HepG2 (cell line): ENCODE results near the gene ZNF33A. TPM values are rescaled to one million over a fixed set of nuclear protein-coding genes. Genes with fewer than 3 reads are reported as not detected.

Source experiments
- ARID2 ChIP-seq: sonication (generic); formaldehyde crosslinking; IDR thresholded peaks from 2 replicates; pipeline ENCODE4 v1.8.1; 2022; ENCODE audit warnings: mild to moderate bottlenecking, missing genetic modification reagents, borderline replicate concordance
- ATF1 ChIP-seq: IDR thresholded peaks from 2 replicates; pipeline ENCODE4 v1.6.1; 2016; ENCODE audit warnings: mild to moderate bottlenecking, control low read depth
- ESRRA ChIP-seq: sonication (generic); formaldehyde crosslinking; IDR thresholded peaks from 2 replicates; pipeline ENCODE4 v1.5.1; 2020; ENCODE audit warnings: mild to moderate bottlenecking, low read depth, missing genetic modification reagents
- ETV6 ChIP-seq: sonication (generic); formaldehyde crosslinking; conservative IDR thresholded peaks from 2 replicates; pipeline ENCODE4 v1.4.0; 2020; ENCODE audit warnings: missing genetic modification reagents
- GABPB1 ChIP-seq: IDR thresholded peaks from 2 replicates; pipeline ENCODE4 v1.6.1; 2016; ENCODE audit warnings: mild to moderate bottlenecking, missing genetic modification reagents, moderate library complexity, missing compliant biosample characterization
- ISL2 ChIP-seq: sonication (generic); formaldehyde crosslinking; IDR thresholded peaks from 2 replicates; pipeline ENCODE4 v1.5.0; 2020; ENCODE audit warnings: missing genetic modification reagents
- KDM3A ChIP-seq: IDR thresholded peaks from 2 replicates; pipeline ENCODE4 v1.6.1; 2018; ENCODE audit warnings: low read depth, missing compliant biosample characterization
- KDM5B ChIP-seq: sonication (generic); formaldehyde crosslinking; IDR thresholded peaks from 2 replicates; pipeline ENCODE4 v1.4.0; 2020; ENCODE audit warnings: missing genetic modification reagents, mild to moderate bottlenecking, borderline replicate concordance
- MTA1 ChIP-seq: sonication (generic); formaldehyde crosslinking; IDR thresholded peaks from 2 replicates; pipeline ENCODE4 v1.4.0; 2020; ENCODE audit warnings: missing genetic modification reagents, mild to moderate bottlenecking, borderline replicate concordance
- MXD1 ChIP-seq: sonication (generic); formaldehyde crosslinking; IDR thresholded peaks from 2 replicates; pipeline ENCODE4 v1.4.0; 2020; ENCODE audit warnings: mild to moderate bottlenecking, missing genetic modification reagents
- MXD3 ChIP-seq: IDR thresholded peaks from 2 replicates; pipeline ENCODE4 v1.6.1; 2016; ENCODE audit warnings: mild to moderate bottlenecking, missing biosample characterization, missing genetic modification reagents
- NKX3-1 ChIP-seq: sonication (generic); formaldehyde crosslinking; IDR thresholded peaks from 2 replicates; pipeline ENCODE4 v1.5.0; 2020; ENCODE audit warnings: missing genetic modification reagents
- NR2F6 ChIP-seq, 2 experiments: IDR thresholded peaks; 2 replicates each; pipeline ENCODE4 v1.6.1; 2016; ENCODE audit warnings: antibody characterized with exemption in 1 of 2, mild to moderate bottlenecking in 1 of 2
- SPEN ChIP-seq: sonication (generic); formaldehyde crosslinking; IDR thresholded peaks from 2 replicates; pipeline ENCODE4 v1.5.1; 2020; ENCODE audit warnings: low read depth, mild to moderate bottlenecking, missing genetic modification reagents
- SUZ12 ChIP-seq: fragments of 150-350 bp; IDR thresholded peaks from 2 replicates; pipeline ENCODE4 v1.6.1; 2014; ENCODE audit warnings: low read depth, low read length
- TBX2 ChIP-seq: sonication (generic); formaldehyde crosslinking; IDR thresholded peaks from 2 replicates; pipeline ENCODE4 v1.5.0; 2020; ENCODE audit warnings: missing genetic modification reagents, mild to moderate bottlenecking, borderline replicate concordance
- U2AF1 ChIP-seq: fragments of 200-400 bp; formaldehyde crosslinking; optimal IDR thresholded peaks from 2 replicates; pipeline ENCODE3; 2017; ENCODE audit warnings: mild to moderate bottlenecking, low read depth, low read length
- U2AF2 ChIP-seq: fragments of 200-400 bp; formaldehyde crosslinking; IDR thresholded peaks from 2 replicates; pipeline ENCODE4 v1.6.1; 2017; ENCODE audit warnings: low read depth, mild to moderate bottlenecking, low read length
- ZMYM3 ChIP-seq: sonication (generic); formaldehyde crosslinking; IDR thresholded peaks from 2 replicates; pipeline ENCODE4 v1.5.1; 2020; ENCODE audit warnings: mild to moderate bottlenecking, missing genetic modification reagents
- ZNF124 ChIP-seq: sonication (generic); formaldehyde crosslinking; IDR thresholded peaks from 2 replicates; pipeline ENCODE4 v1.4.0; 2020; ENCODE audit warnings: missing genetic modification reagents
- ZNF263 ChIP-seq: sonication (generic); formaldehyde crosslinking; IDR thresholded peaks from 2 replicates; pipeline ENCODE4 v1.4.0; 2020; ENCODE audit warnings: missing genetic modification reagents
- ZNF274 ChIP-seq: sonication (generic); formaldehyde crosslinking; IDR thresholded peaks from 2 replicates; pipeline ENCODE4 v1.5.1; 2020; ENCODE audit warnings: mild to moderate bottlenecking, missing genetic modification reagents
- ZNF607 ChIP-seq: sonication (generic); formaldehyde crosslinking; IDR thresholded peaks from 2 replicates; pipeline ENCODE4 v1.5.1; 2020; ENCODE audit warnings: missing genetic modification reagents, mild to moderate bottlenecking, borderline replicate concordance
- ZNF746 ChIP-seq: sonication (generic); formaldehyde crosslinking; IDR thresholded peaks from 2 replicates; pipeline ENCODE4 v1.8.0; 2022; ENCODE audit warnings: mild to moderate bottlenecking, missing genetic modification reagents
- ZNF777 ChIP-seq: sonication (generic); formaldehyde crosslinking; IDR thresholded peaks from 2 replicates; pipeline ENCODE4 v1.4.0; 2020; ENCODE audit warnings: missing genetic modification reagents
- polyA plus RNA-seq, 8 experiments: library from polyadenylated mRNA; depleted of rRNA in 3 of 8; stranded (reverse) in 7 of 8; unstranded in 1 of 8; fragments of >200 nt; fragmentation: Illumina TruSeq in 4 of 8; extraction: Trizol in 4 of 8; gene quantifications; 2 replicates each; pipeline versions ENCODE4 v1.2.1 to v1.2.3, GENCODE V29; 2011 to 2016; ENCODE audit warnings: low read depth in 4 of 8, missing spikeins in 1 of 8, mixed read lengths in 1 of 8; ENCODE audit not compliant: insufficient read depth in 1 of 8
- total RNA-seq, 5 experiments: library from RNA; depleted of rRNA; stranded (reverse); fragments of >200 nt; fragmentation: Illumina TruSeq; extraction: Trizol; gene quantifications; 2 replicates each; pipeline ENCODE4 v1.2.3, GENCODE V29; 2016; ENCODE audit warnings: low read depth in 1 of 5
- TF ChIP-seq, protein P1 (sequence below): sonication (generic); formaldehyde crosslinking; IDR thresholded peaks from 2 replicates; pipeline ENCODE4 v1.4.0; 2020; ENCODE audit warnings: missing genetic modification reagents
- TF ChIP-seq, protein P2 (sequence below): sonication (generic); formaldehyde crosslinking; IDR thresholded peaks from 2 replicates; pipeline ENCODE4 v1.8.1; 2023; ENCODE audit warnings: mild to moderate bottlenecking, moderate library complexity, missing genetic modification reagents

Gene ZNF33A
- total and polyA plus RNA-seq, 2 of the 13 experiments (the other 11 are each of a cell fraction or from before 2014, with no cell fraction given), result 13.1 to 22.5 TPM

DNA sequence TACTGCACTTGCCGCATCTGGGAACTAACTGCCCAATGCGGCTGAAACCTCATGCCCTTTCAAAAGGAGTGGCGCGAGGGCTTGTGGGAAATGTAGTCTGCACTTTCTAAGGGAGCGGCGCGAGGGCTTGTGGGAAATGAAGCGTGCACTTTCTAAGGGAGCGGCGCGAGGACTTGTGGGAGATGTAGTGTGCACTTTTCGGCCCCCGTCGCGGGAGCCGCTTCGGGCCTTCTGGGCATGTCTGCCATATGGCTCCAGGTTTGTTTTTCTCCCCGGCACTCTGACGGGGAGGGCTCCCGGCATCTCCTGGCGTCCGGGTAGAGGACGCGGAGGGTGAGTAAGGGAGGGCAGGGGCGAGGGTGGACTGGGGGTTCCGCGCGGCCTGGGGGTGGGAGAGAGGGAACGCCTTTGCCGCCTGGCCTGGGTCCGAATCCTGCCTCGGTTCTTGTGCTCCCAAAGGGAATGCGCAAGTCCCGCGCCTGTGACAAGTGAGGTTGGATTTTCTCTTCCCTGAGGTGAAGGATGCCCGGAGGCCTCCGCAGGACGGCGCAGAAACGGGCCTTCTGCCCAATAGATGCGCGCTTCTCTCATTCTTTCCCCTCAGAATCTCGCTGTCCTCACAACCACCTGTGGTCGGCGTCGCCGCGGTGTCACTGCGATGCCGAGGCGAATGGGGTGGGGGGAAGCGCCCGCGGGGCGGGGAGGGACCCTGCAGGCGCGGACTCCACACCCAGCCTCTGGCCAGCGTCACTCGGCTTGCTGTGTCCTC lies 83.9 kb downstream of the ZNF33A start, which contains the start of gene ZNF37A (continued):
- TF ChIP-seq, protein P1, sequence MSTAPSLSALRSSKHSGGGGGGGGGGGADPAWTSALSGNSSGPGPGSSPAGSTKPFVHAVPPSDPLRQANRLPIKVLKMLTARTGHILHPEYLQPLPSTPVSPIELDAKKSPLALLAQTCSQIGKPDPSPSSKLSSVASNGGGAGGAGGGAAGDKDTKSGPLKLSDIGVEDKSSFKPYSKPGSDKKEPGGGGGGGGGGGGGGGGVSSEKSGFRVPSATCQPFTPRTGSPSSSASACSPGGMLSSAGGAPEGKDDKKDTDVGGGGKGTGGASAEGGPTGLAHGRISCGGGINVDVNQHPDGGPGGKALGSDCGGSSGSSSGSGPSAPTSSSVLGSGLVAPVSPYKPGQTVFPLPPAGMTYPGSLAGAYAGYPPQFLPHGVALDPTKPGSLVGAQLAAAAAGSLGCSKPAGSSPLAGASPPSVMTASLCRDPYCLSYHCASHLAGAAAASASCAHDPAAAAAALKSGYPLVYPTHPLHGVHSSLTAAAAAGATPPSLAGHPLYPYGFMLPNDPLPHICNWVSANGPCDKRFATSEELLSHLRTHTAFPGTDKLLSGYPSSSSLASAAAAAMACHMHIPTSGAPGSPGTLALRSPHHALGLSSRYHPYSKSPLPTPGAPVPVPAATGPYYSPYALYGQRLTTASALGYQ, result 0 out of 2 replicates have a peak, but pooled peaks have one; percentile 17
- TF ChIP-seq ZNF746 (CRISPR knock-in tag) (peak; percentile 69; the same call in 1 of the 2 replicates), NR2F6 (IDR thresholded peaks at IDR 0.05) (no peak), NR2F6 (CRISPR knock-in tag; IDR thresholded peaks at IDR 0.05) (peak; percentile 7; the same call in 1 of the 2 replicates), SUZ12 (peak; percentile 95), U2AF2 (no peak), MXD1 (CRISPR knock-in tag) (peak; percentile 47; the same call in 1 of the 2 replicates), NKX3-1 (CRISPR knock-in tag) (no peak), ZNF263 (CRISPR knock-in tag) (peak; percentile 43; the same call in 1 of the 2 replicates), ZMYM3 (CRISPR knock-in tag) (peak; percentile 15; the same call in 1 of the 2 replicates), ARID2 (CRISPR knock-in tag) (peak; percentile 72; the same call in 1 of the 2 replicates), SPEN (CRISPR knock-in tag) (peak; percentile 48; the same call in 1 of the 2 replicates), KDM5B (CRISPR knock-in tag) (peak; percentile 64; the same call in 1 of the 2 replicates), KDM3A (0 out of 2 replicates have a peak, but pooled peaks have one; percentile 42), ZNF777 (CRISPR knock-in tag) (peak; percentile 69; the same call in 1 of the 2 replicates), MTA1 (CRISPR knock-in tag) (no peak), U2AF1 (peak; percentile 65), ESRRA (CRISPR knock-in tag) (no peak), ZNF607 (CRISPR knock-in tag) (0 out of 2 replicates have a peak, but pooled peaks have one; percentile 25), ETV6 (0 out of 2 replicates have a peak, but pooled peaks have one; percentile 18), ISL2 (CRISPR knock-in tag) (0 out of 2 replicates have a peak, but pooled peaks have one; percentile 55), ATF1 (CRISPR knock-in tag) (peak; percentile 76), MXD3 (CRISPR knock-in tag) (0 out of 2 replicates have a peak, but pooled peaks have one; percentile 9), TBX2 (CRISPR knock-in tag) (peak; percentile 77; the same call in 1 of the 2 replicates), ZNF274 (CRISPR knock-in tag) (peak; percentile 31; the same call in 1 of the 2 replicates), GABPB1 (CRISPR knock-in tag) (peak; percentile 78), ZNF124 (0 out of 2 replicates have a peak, but pooled peaks have one; percentile 28)
- TF ChIP-seq, protein P2, sequence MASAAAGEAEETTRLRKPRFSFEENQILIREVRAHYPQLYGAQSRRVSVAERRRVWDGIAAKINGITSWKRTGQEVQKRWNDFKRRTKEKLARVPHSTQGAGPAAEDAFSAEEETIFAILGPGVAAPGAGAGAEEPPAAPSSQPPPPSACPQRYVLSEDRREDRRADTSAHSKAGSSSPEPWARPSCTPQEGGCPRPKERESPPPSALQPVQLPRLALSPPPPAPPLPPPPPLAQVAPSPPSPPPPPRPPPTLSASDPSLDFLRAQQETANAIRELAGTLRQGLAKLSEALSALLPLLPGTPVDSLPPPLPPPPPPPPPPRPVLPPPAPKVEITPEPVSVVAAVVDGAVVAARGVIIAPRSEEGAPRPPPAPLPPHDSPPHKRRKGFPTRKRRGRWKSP (CRISPR knock-in tag), result peak; percentile 22; the same call in 1 of the 2 replicates
